VCaP (cell line): ENCODE results near the gene RIPPLY1.

Experiments used
- H3K27ac ChIP-seq: fragments of 450-650 bp; 2 replicates; pipeline ENCODE4 v1.5.1; 2017
- TF ChIP-seq, protein P1 (sequence below): fragments of 450-650 bp; conservative IDR thresholded peaks from 2 replicates; pipeline ENCODE4 v1.5.1; 2017; ENCODE audit warnings: mild to moderate bottlenecking, moderate library complexity

Gene RIPPLY1, protein sequence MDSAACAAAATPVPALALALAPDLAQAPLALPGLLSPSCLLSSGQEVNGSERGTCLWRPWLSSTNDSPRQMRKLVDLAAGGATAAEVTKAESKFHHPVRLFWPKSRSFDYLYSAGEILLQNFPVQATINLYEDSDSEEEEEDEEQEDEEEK

DNA sequence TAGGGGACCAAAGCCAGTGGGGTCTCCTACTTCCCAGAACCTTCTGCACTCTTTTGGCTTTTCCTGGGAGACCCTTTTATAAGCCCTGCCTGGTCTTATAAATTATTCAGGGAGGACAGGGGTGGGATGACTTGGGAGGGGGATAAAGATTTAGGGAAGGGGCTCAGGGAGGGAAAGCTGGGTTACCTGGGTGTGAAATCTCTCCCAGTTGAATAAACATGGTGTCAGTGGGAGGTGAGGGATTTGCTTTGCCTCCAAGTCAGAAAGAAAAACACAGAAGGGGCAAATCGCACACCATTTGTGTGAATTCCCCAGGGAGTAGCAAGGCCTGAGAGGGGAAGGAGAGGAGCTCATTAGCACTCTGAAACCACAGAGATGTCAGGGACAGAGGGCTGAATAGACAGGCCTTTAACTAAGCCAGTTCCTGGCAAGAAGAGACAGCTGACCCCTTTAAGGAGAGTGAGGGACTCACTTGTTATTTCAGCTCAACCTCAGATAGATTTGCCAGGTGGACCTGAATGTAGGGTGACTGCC, at the start of gene RIPPLY1:
TSS of gene RIPPLY1 (minus strand) at position 51 of the 534 bp plus-strand sequence. CDS start 54 bp downstream, outside the sequence.
- no peak within 1 kb of the TSS for H3K27ac ChIP-seq
- TF ChIP-seq, protein P1, sequence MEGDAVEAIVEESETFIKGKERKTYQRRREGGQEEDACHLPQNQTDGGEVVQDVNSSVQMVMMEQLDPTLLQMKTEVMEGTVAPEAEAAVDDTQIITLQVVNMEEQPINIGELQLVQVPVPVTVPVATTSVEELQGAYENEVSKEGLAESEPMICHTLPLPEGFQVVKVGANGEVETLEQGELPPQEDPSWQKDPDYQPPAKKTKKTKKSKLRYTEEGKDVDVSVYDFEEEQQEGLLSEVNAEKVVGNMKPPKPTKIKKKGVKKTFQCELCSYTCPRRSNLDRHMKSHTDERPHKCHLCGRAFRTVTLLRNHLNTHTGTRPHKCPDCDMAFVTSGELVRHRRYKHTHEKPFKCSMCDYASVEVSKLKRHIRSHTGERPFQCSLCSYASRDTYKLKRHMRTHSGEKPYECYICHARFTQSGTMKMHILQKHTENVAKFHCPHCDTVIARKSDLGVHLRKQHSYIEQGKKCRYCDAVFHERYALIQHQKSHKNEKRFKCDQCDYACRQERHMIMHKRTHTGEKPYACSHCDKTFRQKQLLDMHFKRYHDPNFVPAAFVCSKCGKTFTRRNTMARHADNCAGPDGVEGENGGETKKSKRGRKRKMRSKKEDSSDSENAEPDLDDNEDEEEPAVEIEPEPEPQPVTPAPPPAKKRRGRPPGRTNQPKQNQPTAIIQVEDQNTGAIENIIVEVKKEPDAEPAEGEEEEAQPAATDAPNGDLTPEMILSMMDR, result no peak

DNA sequence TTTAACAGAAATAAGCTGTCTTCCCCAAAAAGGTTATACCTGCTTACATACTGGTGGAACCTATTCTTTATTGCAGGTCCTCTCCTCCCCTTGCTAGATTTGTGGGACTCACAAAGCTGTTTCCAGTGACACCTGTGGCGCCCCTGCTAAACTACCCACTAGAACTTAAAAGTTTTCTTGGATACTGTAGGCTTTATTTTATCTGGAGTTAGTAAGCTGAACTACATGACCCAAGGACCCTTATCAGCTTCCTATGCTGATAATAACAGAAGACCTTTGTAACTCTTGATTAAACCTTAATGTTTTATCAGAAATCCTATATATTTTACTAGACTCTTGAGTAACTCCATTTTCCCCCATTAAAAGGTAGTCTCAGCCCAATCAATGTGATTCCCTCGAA, 49.4 kb upstream of the RIPPLY1 start:
- H3K27ac ChIP-seq, result no peak overlapping the region
- TF ChIP-seq, protein P1, result no peak

- TF ChIP-seq, protein P1, result no peak
- H3K27ac ChIP-seq, result no peak overlapping the region
Measured at GRCh38 chrX:106952089-106952488, 48.9 kb upstream of the RIPPLY1 start.

GRCh38 chrX:106951230-106951629, 48.1 kb upstream of the RIPPLY1 start:
- no peak overlapping the region for H3K27ac ChIP-seq
- TF ChIP-seq, protein P1, result no peak

GRCh38 chrX:106950381-106950780, 47.2 kb upstream of the RIPPLY1 start:
- TF ChIP-seq, protein P1, result no peak
- H3K27ac ChIP-seq, result no peak overlapping the region

GRCh38 chrX:106949366-106949765, 46.2 kb upstream of the RIPPLY1 start:
- no peak overlapping the region for H3K27ac ChIP-seq
- TF ChIP-seq, protein P1, result no peak

GRCh38 chrX:106948641-106949040, 45.5 kb upstream of the RIPPLY1 start:
- no peak overlapping the region for H3K27ac ChIP-seq
- TF ChIP-seq, protein P1, result no peak
